ENCODE data around the gene ADK. TPM values are rescaled to one million over a fixed set of nuclear protein-coding genes. Genes with fewer than 3 reads are reported as not detected.

The ADK gene
- total RNA-seq, 1 donor from 2014 or later, result 62.0 TPM

- Histone ChIP-seq H3K4me2 (ENCODE audit: low read length) (peak overlapping the region; percentile 15), H3K4me1 (ENCODE audit: insufficient read depth, low read length) (peaks cover 4% of the 10 kb centered on the region), H3K79me2 (ENCODE audit: insufficient read depth, low read length) (peaks cover 21% of the 10 kb centered on the region), H3K27ac (ENCODE audit: low read depth, low read length) (no peak overlapping the region), H3K9ac (ENCODE audit: low read length) (no peak overlapping the region), H3K4me3 (ENCODE audit: insufficient read depth, low read depth, low read length) (no peak overlapping the region), H3K9me3 (ENCODE audit: insufficient read depth, low read depth, low read length) (no peaks in the 10 kb centered on the region), H4K20me1 (ENCODE audit: insufficient read depth, low read length) (no peaks in the 10 kb centered on the region), H3K36me3 (ENCODE audit: insufficient read depth, low read length) (no peaks in the 10 kb centered on the region), H3K27me3 (ENCODE audit: insufficient read depth, low read length) (no peaks in the 10 kb centered on the region), H2AFZ (ENCODE audit: low read depth, low read length) (no peak overlapping the region)
- TF ChIP-seq, protein P1, sequence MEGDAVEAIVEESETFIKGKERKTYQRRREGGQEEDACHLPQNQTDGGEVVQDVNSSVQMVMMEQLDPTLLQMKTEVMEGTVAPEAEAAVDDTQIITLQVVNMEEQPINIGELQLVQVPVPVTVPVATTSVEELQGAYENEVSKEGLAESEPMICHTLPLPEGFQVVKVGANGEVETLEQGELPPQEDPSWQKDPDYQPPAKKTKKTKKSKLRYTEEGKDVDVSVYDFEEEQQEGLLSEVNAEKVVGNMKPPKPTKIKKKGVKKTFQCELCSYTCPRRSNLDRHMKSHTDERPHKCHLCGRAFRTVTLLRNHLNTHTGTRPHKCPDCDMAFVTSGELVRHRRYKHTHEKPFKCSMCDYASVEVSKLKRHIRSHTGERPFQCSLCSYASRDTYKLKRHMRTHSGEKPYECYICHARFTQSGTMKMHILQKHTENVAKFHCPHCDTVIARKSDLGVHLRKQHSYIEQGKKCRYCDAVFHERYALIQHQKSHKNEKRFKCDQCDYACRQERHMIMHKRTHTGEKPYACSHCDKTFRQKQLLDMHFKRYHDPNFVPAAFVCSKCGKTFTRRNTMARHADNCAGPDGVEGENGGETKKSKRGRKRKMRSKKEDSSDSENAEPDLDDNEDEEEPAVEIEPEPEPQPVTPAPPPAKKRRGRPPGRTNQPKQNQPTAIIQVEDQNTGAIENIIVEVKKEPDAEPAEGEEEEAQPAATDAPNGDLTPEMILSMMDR (IDR thresholded peaks at IDR 0.05; ENCODE audit: insufficient read depth, low read depth, low read length), result no peak
- no peak for TF ChIP-seq EZH2 (IDR thresholded peaks at IDR 0.05; ENCODE audit: insufficient read depth, low read length)
- Mint-ChIP-seq H3K4me1 (ENCODE audit: low read depth, unreplicated experiment) (peaks cover 20% of the 10 kb centered on the region), H3K9me3 (ENCODE audit: unreplicated experiment) (no peaks in the 10 kb centered on the region), H3K4me3 (ENCODE audit: unreplicated experiment) (no peak overlapping the region), H3K27ac (ENCODE audit: unreplicated experiment) (no peak overlapping the region), H3K27me3 (ENCODE audit: low read depth, unreplicated experiment) (no peaks in the 10 kb centered on the region), H3K36me3 (ENCODE audit: low read depth, unreplicated experiment) (no peaks in the 10 kb centered on the region)
- DNase-seq (ENCODE audit: low read depth) (peak; percentile 48), FAIRE-seq (no peak)
Observed at GRCh38 chr10:74231375-74231774, 80.4 kb downstream of the ADK start.

GRCh38 chr10:74233281-74233680 lies 82.3 kb downstream of the ADK start:
- no peak overlapping the region for H2AFZ ChIP-seq (ENCODE audit: low read depth, low read length)
- DNase-seq (ENCODE audit: low read depth) (no peak), FAIRE-seq (no peak)
- Mint-ChIP-seq H3K4me1 (ENCODE audit: low read depth, unreplicated experiment) (peaks cover 16% of the 10 kb centered on the region), H3K27ac (ENCODE audit: unreplicated experiment) (no peak overlapping the region), H3K9me3 (ENCODE audit: unreplicated experiment) (no peaks in the 10 kb centered on the region), H3K4me3 (ENCODE audit: unreplicated experiment) (no peak overlapping the region), H3K36me3 (ENCODE audit: low read depth, unreplicated experiment) (peaks cover 2% of the 10 kb centered on the region), H3K27me3 (ENCODE audit: low read depth, unreplicated experiment) (no peaks in the 10 kb centered on the region)
- peaks cover 12% of the 10 kb centered on the region for H3K4me1 ChIP-seq (ENCODE audit: insufficient read depth, low read length)
- H3K4me2 ChIP-seq (ENCODE audit: low read length), result no peak overlapping the region
- H4K20me1 ChIP-seq (ENCODE audit: insufficient read depth, low read length), result no peaks in the 10 kb centered on the region
- no peaks in the 10 kb centered on the region for H3K9me3 ChIP-seq (ENCODE audit: insufficient read depth, low read depth, low read length)
- no peak overlapping the region for H3K9ac ChIP-seq (ENCODE audit: low read length)
- no peaks in the 10 kb centered on the region for H3K27me3 ChIP-seq (ENCODE audit: insufficient read depth, low read length)
- H3K4me3 ChIP-seq (ENCODE audit: insufficient read depth, low read depth, low read length), result no peak overlapping the region
- TF ChIP-seq, protein P1 (IDR thresholded peaks at IDR 0.05; ENCODE audit: insufficient read depth, low read depth, low read length), result no peak
- no peak for TF ChIP-seq EZH2 (IDR thresholded peaks at IDR 0.05; ENCODE audit: insufficient read depth, low read length)
- H3K36me3 ChIP-seq (ENCODE audit: insufficient read depth, low read length), result no peaks in the 10 kb centered on the region
- no peak overlapping the region for H3K27ac ChIP-seq (ENCODE audit: low read depth, low read length)
- peaks cover 15% of the 10 kb centered on the region for H3K79me2 ChIP-seq (ENCODE audit: insufficient read depth, low read length)

- Histone ChIP-seq H4K20me1 (ENCODE audit: insufficient read depth, low read length) (no peaks in the 10 kb centered on the region), H3K27me3 (ENCODE audit: insufficient read depth, low read length) (no peaks in the 10 kb centered on the region), H3K9me3 (ENCODE audit: insufficient read depth, low read depth, low read length) (no peaks in the 10 kb centered on the region), H2AFZ (ENCODE audit: low read depth, low read length) (no peak overlapping the region), H3K9ac (ENCODE audit: low read length) (no peak overlapping the region), H3K79me2 (ENCODE audit: insufficient read depth, low read length) (peaks cover 18% of the 10 kb centered on the region), H3K27ac (ENCODE audit: low read depth, low read length) (no peak overlapping the region), H3K4me2 (ENCODE audit: low read length) (no peak overlapping the region), H3K4me3 (ENCODE audit: insufficient read depth, low read depth, low read length) (no peak overlapping the region), H3K36me3 (ENCODE audit: insufficient read depth, low read length) (no peaks in the 10 kb centered on the region), H3K4me1 (ENCODE audit: insufficient read depth, low read length) (peaks cover 22% of the 10 kb centered on the region)
- TF ChIP-seq, protein P1 (IDR thresholded peaks at IDR 0.05; ENCODE audit: insufficient read depth, low read depth, low read length), result peak; percentile 23
- TF ChIP-seq EZH2 (IDR thresholded peaks at IDR 0.05; ENCODE audit: insufficient read depth, low read length), result no peak
- FAIRE-seq (peak; percentile 23), DNase-seq (ENCODE audit: low read depth) (no peak)
- H3K4me3 Mint-ChIP-seq (ENCODE audit: unreplicated experiment), result no peak overlapping the region
- no peaks in the 10 kb centered on the region for H3K9me3 Mint-ChIP-seq (ENCODE audit: unreplicated experiment)
- peak overlapping the region; percentile 18 for H3K27ac Mint-ChIP-seq (ENCODE audit: unreplicated experiment)
- H3K36me3 Mint-ChIP-seq (ENCODE audit: low read depth, unreplicated experiment), result peaks cover 2% of the 10 kb centered on the region
- H3K4me1 Mint-ChIP-seq (ENCODE audit: low read depth, unreplicated experiment), result peaks cover 14% of the 10 kb centered on the region
- H3K27me3 Mint-ChIP-seq (ENCODE audit: low read depth, unreplicated experiment), result no peaks in the 10 kb centered on the region
Observed at GRCh38 chr10:74234569-74234968, 83.5 kb downstream of the ADK start.
